Dendritic cell treated with granulocyte-macrophage colony-stimulating factor and Interleukin-4, amounts not matched to agents 40 ng/mL and 50 ng/mL, for 4 days (primary cell): ENCODE data around the gene LDHAL6B.

Source experiments
- H3K27ac Mint-ChIP-seq: one replicate; pipeline ENCODE4 v1.8.0; 2022; ENCODE audit warnings: mild to moderate bottlenecking, mixed read lengths
- H3K27me3 Mint-ChIP-seq: one replicate; pipeline ENCODE4 v1.8.0; 2022; ENCODE audit warnings: mild to moderate bottlenecking, mixed read lengths
- H3K36me3 Mint-ChIP-seq: one replicate; pipeline ENCODE4 v1.8.0; 2022; ENCODE audit warnings: low read depth, mixed read lengths
- H3K4me1 Mint-ChIP-seq: one replicate; pipeline ENCODE4 v1.8.0; 2022; ENCODE audit warnings: low read depth, mixed read lengths
- H3K4me3 Mint-ChIP-seq: one replicate; pipeline ENCODE4 v1.8.0; 2022; ENCODE audit warnings: mild to moderate bottlenecking, moderate library complexity, mixed read lengths
- H3K9me3 Mint-ChIP-seq: one replicate; pipeline ENCODE4 v1.8.0; 2022; ENCODE audit warnings: mixed read lengths
- intact Hi-C: fragments of 100-400 bp; cut with micrococcal nuclease; formaldehyde crosslinking; loops from one replicate; pipeline ENCODE4 v1.15.0; 2022

Gene LDHAL6B

DNA sequence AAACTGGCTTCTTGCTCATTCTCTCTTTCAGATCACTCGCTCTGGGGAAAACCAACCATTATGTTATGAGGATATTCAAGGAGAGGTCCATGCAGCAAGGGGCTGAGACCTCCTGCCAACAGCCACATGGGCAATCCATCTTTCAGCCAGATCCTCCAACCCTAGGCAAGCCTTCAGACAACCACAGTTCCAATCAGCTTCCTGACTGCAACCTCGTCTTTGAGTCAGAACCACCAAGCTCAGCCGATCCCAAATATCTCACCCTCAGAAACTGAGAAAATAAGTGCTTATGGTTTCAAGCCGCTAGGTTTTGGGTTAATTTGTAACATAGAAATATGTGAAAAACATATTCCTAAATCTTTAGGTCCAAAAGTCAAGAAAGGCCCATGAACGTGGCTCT lies 10.3 kb downstream of the LDHAL6B start:
- Mint-ChIP-seq H3K27ac (no peak overlapping the region), H3K4me3 (no peak overlapping the region), H3K27me3 (no peaks in the 10 kb centered on the region), H3K36me3 (peaks cover 95% of the 10 kb centered on the region), H3K4me1 (no peaks in the 10 kb centered on the region), H3K9me3 (no peaks in the 10 kb centered on the region)
- intact Hi-C loops = no loop called here

DNA sequence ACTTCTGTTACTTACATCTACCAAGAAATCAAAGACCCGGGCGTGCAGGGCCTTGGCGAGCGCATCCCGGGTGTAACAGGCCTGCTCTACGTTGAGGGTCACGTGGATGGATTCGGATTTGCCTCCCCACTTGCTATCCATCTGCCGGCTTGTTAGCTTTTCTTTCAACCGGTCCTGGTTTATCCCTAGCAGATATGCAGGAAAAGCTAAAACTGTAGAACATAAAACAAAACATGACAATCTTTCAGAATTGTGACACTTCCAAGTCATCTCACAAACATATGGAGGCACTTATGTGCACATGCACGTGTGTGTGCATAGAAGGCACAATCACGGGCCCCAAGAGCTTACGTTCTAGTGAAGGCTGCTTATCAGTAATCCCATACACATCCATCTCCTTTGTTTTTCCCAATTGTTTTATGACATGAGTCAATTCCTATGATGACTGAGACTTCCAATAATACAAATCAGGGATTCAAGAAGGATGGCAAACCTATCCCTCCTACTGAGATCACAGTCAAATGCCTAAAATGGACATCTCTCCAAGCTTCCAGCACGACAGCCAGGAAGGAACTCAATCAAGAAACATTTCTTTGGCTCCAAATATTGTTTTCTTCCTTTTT lies 11.3 kb downstream of the LDHAL6B start:
- H3K4me3 Mint-ChIP-seq = no peak overlapping the region
- H3K27ac Mint-ChIP-seq = no peak overlapping the region
- H3K4me1 Mint-ChIP-seq = peaks cover 4% of the 10 kb centered on the region
- intact Hi-C loops = no loop called here
- peaks cover 95% of the 10 kb centered on the region for H3K36me3 Mint-ChIP-seq
- no peaks in the 10 kb centered on the region for H3K27me3 Mint-ChIP-seq
- H3K9me3 Mint-ChIP-seq = no peaks in the 10 kb centered on the region

DNA sequence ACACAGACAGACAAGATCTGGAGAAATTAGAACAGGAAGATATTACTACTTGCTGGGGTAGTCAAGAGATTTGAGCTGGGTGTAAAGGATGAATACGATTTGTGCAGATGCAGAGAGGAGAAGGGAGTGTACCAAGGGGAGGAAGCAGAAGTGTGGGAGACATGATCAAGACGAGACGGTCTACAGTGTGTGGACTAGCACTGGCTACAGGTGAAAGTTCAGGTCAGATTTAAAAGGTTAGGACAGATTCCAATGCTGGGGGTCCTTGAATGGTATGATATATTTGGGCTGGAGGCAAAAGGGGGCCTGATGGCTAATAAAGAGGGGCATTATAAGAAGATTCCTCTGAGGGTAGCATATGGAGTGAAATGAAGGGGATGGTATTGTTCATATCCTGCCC lies 12.1 kb downstream of the LDHAL6B start:
- H3K4me3 Mint-ChIP-seq = no peak overlapping the region
- H3K27me3 Mint-ChIP-seq = no peaks in the 10 kb centered on the region
- no peaks in the 10 kb centered on the region for H3K9me3 Mint-ChIP-seq
- H3K36me3 Mint-ChIP-seq = peaks cover 95% of the 10 kb centered on the region
- H3K27ac Mint-ChIP-seq = no peak overlapping the region
- intact Hi-C loops = no loop called here
- peaks cover 7% of the 10 kb centered on the region for H3K4me1 Mint-ChIP-seq

DNA sequence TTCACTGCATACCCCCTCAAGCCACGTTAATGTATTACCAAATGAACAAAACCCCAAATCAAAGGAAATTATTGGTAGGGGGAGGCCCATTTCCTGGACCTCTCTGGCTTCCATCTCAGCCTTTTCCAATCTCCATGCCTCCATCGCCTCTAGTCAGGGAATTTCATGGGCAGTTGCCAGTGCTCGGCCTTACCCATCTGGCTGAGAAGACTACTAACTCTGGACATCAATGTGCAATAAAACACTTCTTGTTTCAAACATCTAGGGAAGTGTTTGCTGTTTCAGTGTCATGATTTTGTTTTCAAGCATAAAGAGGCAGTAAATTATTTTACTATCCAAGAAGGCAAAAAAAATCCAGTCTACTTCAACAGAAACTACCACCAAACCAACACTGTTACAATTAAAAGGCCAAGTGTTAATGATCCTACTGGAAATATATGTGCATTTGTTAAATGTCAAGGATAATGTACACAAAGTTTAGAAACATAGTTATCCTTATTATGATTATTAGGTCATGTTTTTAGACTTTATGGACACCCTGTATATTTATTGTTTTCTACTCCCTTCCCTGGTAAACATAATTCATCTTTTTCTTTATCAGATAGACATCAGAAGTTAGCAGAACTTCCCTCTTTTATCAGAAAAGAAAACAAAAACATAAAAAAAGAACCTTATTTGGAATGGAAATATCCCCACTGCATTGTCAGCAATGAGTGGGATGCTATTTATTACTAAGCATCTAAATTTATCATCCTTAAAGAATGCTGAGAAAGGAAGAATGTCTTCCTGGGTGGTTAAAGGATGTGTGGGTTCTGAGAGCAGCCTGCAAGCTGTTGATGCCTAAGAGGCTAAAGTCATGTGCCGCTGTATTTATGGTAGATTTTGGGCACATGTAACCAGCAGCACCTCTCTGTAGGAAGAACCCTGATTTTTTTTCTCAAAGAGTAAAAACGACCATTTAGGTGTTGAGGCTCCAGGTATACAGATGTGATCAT lies 15.2 kb downstream of the LDHAL6B start:
- intact Hi-C loops = no loop called here
- no peaks in the 10 kb centered on the region for H3K27me3 Mint-ChIP-seq
- peaks cover 98% of the 10 kb centered on the region for H3K36me3 Mint-ChIP-seq
- no peaks in the 10 kb centered on the region for H3K9me3 Mint-ChIP-seq
- H3K4me1 Mint-ChIP-seq = peaks cover 7% of the 10 kb centered on the region
- peak overlapping the region; percentile 66 for H3K27ac Mint-ChIP-seq
- H3K4me3 Mint-ChIP-seq = no peak overlapping the region

DNA sequence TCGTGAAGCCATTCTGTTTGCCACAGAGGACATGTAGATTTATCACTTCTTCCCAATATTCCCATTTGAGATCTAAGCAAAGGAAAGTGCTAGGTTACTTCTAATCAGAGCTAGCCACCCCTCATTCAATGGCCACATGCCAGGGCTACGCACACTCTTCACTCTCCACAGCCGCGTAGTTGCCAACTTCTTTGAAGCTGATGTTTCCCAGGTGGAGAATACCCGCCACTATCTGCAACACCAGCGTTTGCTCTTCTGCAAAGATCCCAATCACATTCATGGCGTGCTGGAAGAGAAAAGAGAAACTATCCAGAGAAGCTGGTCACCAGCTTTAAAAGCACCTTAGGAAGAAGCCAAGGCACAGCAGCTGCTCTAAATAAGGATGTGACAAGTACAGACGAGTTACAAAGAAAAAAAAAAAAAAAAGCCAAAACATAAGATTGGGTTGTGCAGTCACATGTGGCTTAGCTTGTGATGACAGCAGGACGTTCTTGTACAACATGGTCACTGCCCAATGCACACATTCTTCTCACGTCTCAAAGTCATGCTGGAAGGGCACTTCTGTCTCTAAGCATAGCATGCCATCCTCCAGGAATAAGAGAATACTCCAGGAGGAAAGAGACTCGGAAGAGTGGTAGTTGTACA lies 16.4 kb downstream of the LDHAL6B start:
- Mint-ChIP-seq H3K27me3 (no peaks in the 10 kb centered on the region), H3K9me3 (no peaks in the 10 kb centered on the region), H3K36me3 (peaks cover 98% of the 10 kb centered on the region), H3K4me1 (peaks cover 7% of the 10 kb centered on the region), H3K27ac (no peak overlapping the region), H3K4me3 (no peak overlapping the region)
- intact Hi-C loops = no loop called here

DNA sequence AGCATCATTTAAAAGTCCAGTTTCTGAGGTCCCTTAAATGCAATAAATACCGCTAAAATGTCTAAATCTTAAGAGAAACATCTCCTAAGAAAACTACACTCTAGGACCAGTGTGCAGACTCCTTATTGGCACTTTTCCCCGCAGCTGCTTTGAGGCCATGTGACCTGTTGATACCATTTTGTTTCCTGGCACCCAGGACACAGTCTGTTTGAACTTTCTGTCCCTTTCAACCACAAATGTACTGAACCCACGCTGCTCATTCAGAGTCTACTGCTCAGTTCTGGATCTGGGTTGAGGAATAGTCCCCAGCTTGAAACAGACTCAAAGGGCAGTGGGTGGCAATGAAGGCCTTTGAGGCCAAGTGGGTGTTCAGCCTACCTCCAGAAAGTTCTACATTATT lies 17.1 kb downstream of the LDHAL6B start:
- Mint-ChIP-seq H3K27ac (no peak overlapping the region), H3K4me3 (no peak overlapping the region), H3K9me3 (no peaks in the 10 kb centered on the region), H3K27me3 (no peaks in the 10 kb centered on the region), H3K36me3 (peaks cover 98% of the 10 kb centered on the region), H3K4me1 (peaks cover 7% of the 10 kb centered on the region)
- intact Hi-C loops = no loop called here

DNA sequence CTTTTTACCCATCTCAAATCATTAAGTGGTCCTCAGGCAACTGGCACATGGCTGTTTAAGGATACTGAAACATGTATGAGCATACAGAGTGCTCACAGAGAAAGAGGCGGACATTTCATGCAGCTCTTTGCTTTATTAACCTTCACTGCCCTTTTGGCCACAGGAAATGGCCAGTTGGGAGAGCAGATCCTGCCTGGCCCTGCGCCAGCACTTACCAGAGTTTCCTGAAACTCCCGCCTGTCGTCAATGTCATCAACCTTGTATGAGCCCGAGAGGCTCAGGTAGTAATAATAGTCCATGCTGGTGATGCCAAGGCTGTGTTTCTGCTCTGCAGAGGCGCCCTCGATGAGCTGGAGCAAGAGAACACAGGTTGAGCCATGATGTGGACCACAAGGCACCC lies 17.8 kb downstream of the LDHAL6B start:
- Mint-ChIP-seq H3K9me3 (no peaks in the 10 kb centered on the region), H3K4me1 (peaks cover 7% of the 10 kb centered on the region), H3K36me3 (peaks cover 100% of the 10 kb centered on the region), H3K27me3 (no peaks in the 10 kb centered on the region), H3K27ac (no peak overlapping the region), H3K4me3 (no peak overlapping the region)
- intact Hi-C loops = no loop called here

DNA sequence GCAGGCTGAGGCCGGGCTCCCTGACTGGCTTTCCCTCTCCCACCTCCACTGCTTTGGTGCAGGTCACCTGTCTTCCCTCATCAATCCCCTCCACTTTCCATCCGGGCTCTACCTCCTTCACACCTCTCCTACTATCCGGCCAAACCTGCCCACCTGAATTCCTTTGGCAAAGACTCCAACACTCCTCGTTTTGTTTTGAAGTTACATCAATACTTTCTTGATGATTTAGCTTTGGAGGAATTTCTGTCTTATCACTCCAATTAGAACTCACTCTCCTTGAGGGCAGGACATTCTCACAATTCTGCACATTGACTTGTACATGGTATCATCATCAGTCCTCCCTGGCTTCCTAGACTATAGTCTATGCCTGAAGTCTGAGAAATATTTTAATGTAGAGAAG lies 20.4 kb downstream of the LDHAL6B start:
- Mint-ChIP-seq H3K9me3 (no peaks in the 10 kb centered on the region), H3K4me1 (peaks cover 9% of the 10 kb centered on the region), H3K36me3 (peaks cover 94% of the 10 kb centered on the region), H3K4me3 (no peak overlapping the region), H3K27ac (no peak overlapping the region), H3K27me3 (no peaks in the 10 kb centered on the region)
- intact Hi-C loops = no loop called here

DNA sequence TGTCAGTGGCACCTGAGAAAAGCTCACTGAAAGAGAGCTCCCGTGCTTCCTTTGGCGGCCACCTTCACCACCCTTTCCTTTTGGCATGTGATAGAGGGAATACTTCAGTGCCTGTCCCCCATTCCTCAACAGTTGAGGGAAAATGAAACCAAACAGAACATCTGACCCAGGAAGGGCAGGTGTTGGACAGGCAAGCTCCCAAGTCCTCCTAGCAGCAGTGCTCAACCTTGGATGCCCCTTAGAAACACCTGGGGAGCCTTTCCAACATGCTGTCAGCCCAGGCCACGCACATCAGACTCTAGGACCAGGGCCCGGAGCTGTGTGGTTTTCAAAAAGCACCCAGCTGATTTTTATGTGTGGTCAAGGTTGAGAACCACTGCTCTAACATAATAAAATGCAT lies 22.4 kb downstream of the LDHAL6B start:
- peaks cover 90% of the 10 kb centered on the region for H3K36me3 Mint-ChIP-seq
- H3K27ac Mint-ChIP-seq = no peak overlapping the region
- no peaks in the 10 kb centered on the region for H3K9me3 Mint-ChIP-seq
- H3K27me3 Mint-ChIP-seq = no peaks in the 10 kb centered on the region
- H3K4me3 Mint-ChIP-seq = no peak overlapping the region
- H3K4me1 Mint-ChIP-seq = peaks cover 15% of the 10 kb centered on the region
- intact Hi-C loops = no loop called here

DNA sequence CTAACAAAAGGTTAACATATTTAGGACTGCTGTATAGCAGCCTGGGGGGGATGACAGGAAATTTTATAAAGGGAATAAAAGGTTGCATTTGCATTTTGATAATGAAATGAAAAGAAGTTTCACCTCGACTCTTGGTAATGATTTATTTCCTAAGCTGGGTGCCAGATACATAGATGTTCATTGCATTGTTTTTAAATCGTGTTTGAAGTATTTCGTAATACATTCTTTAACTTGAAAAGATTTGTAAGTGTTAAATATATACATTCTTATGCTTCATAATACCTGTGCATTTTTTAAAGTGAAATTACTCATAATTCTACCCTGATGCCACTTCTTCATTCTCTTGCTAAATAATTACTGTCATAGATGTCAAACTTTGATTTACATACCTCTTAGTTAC lies 22.8 kb downstream of the LDHAL6B start:
- no peaks in the 10 kb centered on the region for H3K27me3 Mint-ChIP-seq
- no peak overlapping the region for H3K27ac Mint-ChIP-seq
- H3K4me1 Mint-ChIP-seq = peaks cover 15% of the 10 kb centered on the region
- intact Hi-C loops = no loop called here
- no peak overlapping the region for H3K4me3 Mint-ChIP-seq
- H3K36me3 Mint-ChIP-seq = peaks cover 90% of the 10 kb centered on the region
- H3K9me3 Mint-ChIP-seq = no peaks in the 10 kb centered on the region

DNA sequence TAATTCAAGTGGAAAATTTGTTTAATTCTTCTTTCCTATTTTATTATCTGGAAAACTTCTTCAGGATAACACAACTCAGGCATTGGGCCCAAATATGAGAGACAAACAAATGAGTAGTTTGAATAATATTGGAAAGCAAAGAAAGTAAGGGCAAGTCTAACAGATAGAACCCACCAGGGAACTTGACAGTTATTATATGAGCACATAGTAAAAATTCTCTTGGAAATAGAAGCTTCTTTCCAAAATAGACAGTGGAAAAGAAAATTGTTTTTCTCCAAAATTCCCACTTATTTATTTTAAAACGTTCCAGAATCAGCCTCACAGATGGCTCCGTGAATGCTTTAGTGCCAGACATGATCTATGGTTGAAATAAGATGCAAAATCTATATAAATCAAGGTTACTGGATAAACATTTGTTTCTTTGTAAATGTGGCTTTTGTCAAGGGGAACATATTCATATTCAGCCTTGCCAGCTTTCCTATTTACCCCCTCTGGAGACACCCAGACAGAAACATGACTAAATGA lies 23.9 kb downstream of the LDHAL6B start:
- Mint-ChIP-seq H3K36me3 (peaks cover 90% of the 10 kb centered on the region), H3K9me3 (no peaks in the 10 kb centered on the region), H3K27me3 (no peaks in the 10 kb centered on the region), H3K4me1 (peaks cover 19% of the 10 kb centered on the region), H3K4me3 (no peak overlapping the region), H3K27ac (no peak overlapping the region)
- intact Hi-C loops = no loop called here

DNA sequence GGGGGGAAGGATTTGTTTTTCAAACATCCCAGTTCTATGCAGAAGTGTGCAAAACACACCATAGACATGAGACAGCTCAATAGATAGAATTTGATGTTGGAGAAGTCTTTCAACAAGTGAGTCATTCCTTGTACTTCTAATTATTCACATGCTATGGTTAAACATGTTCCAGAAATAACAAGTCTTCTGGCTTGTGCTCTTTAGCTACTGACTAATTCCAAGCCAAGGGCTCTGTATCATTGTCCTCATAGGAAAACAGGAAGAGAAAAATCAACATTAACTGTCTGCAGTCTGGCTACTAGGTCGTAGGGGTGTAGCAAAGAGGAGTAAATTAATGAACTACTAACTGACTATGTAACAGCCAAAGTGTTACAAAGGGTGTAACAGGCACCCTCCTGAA lies 25.8 kb downstream of the LDHAL6B start:
- no peaks in the 10 kb centered on the region for H3K27me3 Mint-ChIP-seq
- peak overlapping the region; percentile 57 for H3K27ac Mint-ChIP-seq

DNA sequence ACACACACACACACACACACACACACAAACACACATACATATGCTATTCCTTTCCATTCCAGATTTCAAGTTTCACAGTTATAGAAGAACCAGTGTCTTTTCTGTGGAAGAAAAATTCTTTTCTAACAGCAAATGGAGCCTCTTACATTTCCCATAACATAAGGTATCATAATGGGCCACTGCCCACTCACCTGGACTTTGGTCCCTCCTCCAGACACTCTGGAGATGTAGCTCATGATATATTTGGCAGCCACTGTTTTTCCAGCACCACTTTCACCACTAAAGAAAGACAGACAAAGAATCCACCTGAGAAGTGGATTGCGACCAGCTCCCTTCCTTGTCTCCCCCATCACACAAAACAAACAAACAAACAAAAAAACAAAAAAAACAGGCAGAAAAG lies 29.8 kb downstream of the LDHAL6B start:
- H3K9me3 Mint-ChIP-seq = no peaks in the 10 kb centered on the region
- H3K36me3 Mint-ChIP-seq = peaks cover 68% of the 10 kb centered on the region
- H3K27me3 Mint-ChIP-seq = no peaks in the 10 kb centered on the region
- H3K27ac Mint-ChIP-seq = peak overlapping the region; percentile 59
- no peak overlapping the region for H3K4me3 Mint-ChIP-seq
- intact Hi-C loops = no loop called here
- peaks cover 42% of the 10 kb centered on the region for H3K4me1 Mint-ChIP-seq

More for the DNA sequence above, 25.8 kb downstream of the LDHAL6B start:
- Mint-ChIP-seq H3K36me3 (peaks cover 84% of the 10 kb centered on the region), H3K4me3 (no peak overlapping the region), H3K9me3 (no peaks in the 10 kb centered on the region), H3K4me1 (peaks cover 33% of the 10 kb centered on the region)
- intact Hi-C loops = no loop called here
